NCI-H1417 treated with DMSO at 0.1 percent for 48 hours (cell line): ENCODE measurements around the gene RNF31.

Experiments
- DNase-seq: peaks from one replicate; lab custom pipeline; 2025; lab: John Stamatoyannopoulos, UW

RNF31 gene

GRCh38 chr14:24116128-24116814, 31.0 kb upstream of the RNF31 start:
- DNase-seq: no peak

GRCh38 chr14:24117179-24117578, 30.1 kb upstream of the RNF31 start:
- no peak for DNase-seq

DNA sequence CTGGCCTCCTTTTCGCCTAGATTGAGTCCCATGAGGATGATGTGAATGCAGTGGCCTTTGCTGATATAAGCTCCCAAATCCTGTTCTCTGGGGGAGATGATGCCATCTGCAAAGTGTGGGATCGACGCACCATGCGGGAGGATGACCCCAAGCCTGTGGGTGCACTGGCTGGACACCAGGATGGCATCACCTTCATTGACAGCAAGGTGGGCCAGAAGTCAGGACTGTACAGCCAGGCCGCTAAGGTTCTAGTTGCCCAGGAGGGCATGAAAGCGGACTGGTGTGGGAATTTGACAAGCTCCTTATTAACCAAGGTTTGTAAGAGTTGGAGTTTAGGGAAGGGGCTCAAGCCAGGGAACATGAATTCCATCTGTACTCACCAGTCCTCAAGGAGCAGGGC, 27.6 kb upstream of the RNF31 start:
- DNase-seq: no peak

DNA sequence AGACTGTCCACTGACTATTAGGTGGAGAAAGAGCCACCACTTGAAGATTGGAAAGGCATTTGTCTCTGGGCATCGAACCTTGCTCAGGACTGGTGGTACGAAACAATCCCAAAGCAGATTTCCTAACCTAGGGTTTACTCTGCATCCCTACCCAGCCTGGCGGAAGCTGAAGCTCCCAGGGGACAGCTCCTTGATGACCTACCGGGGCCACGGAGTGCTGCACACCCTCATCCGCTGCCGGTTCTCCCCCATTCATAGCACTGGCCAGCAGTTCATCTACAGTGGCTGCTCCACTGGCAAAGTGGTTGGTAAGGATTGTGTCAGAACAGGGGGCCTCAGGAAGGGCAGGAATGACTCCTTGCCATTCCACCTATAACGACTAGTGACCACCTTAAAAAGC, 26.1 kb upstream of the RNF31 start:
- no peak for DNase-seq

DNA sequence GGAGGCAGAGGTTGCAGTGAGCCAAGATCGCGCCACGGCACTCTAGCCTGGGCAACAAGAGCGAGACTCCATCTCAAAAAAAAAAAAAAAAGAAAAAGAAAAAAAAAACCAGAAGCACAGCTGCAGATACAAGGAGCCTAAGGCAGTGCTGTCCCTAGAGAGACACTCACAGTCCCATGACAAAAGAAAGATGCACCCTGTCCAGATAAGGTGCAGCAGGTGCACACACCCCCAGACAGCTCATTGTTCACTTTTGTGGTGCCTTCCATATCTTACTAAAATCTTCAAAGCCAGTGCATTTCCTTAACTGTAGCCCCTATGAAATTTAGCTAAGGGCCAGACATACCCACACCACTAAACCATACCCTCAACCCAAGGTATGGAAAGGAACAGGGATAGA, 24.9 kb upstream of the RNF31 start:
- DNase-seq: no peak

DNA sequence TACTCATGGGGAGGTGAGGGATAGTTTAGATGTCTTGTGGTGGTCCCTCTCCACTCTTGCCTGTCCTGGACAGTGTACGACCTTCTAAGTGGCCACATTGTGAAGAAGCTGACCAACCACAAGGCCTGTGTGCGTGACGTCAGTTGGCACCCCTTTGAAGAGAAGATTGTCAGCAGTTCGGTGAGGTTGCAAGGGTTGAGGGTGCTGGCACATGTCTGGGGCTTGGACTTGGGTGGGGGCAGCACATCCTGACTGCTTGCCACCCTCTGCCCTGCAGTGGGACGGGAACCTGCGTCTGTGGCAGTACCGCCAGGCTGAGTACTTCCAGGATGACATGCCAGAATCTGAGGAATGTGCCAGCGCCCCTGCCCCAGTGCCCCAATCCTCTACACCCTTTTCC, 24.4 kb upstream of the RNF31 start:
- no peak for DNase-seq

- DNase-seq: no peak
Measured at GRCh38 chr14:24123424-24124417, 23.6 kb upstream of the RNF31 start.

GRCh38 chr14:24126939-24127338, 20.4 kb upstream of the RNF31 start:
- DNase-seq: no peak

- no peak for DNase-seq
Measured at GRCh38 chr14:24127673-24128072, 19.6 kb upstream of the RNF31 start.

DNA sequence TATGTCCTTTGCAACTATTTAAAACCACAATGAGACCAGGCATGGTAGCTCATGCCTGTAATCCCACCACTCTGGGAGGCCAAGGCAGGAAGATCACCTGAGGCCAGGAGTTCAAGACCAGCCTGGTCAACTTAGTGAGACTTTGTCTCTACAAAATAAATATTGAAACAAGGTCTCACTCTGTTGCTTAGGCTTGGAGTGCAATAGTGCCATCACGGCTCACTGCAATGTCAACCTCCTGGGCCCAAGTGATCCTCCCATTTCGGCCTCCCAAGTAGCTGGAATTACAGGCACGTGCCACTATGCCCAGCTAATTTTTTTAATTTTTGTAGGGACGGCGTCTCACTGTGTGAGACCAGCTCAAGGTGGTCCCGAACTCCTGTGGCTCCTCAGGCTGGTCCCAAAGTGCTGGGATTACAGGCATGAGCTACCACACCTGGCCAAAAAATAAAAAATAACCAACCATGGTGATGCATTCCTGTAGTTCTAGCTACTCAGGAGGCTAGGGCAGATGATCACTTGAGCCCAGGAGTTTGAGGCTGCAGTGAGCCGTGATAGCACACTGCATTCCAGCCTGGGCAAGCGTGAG, 17.8 kb upstream of the RNF31 start:
- no peak for DNase-seq

- DNase-seq: no peak
Measured at GRCh38 chr14:24130380-24130716, 16.9 kb upstream of the RNF31 start, which contains the start of gene FITM1. Gene FITM1 (plus strand): TSS chr14:24130659. CDS start chr14:24131564, 905 bp downstream.

- no peak for DNase-seq
Measured at GRCh38 chr14:24130717-24131548, 16.4 kb upstream of the RNF31 start.

DNA sequence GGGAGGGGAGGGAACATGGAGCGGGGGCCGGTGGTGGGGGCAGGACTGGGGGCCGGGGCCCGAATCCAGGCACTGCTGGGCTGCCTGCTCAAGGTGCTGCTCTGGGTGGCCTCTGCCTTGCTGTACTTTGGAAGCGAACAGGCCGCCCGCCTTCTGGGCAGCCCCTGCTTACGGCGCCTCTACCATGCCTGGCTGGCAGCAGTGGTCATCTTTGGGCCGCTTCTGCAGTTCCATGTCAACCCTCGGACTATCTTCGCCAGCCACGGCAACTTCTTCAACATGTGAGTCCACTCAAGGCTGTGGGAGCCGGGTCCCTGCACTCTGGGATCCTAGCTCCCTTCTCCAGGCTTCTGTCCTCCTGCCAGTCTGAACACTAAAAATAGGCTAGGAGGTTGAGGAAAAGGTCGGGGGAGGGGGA, 15.7 kb upstream of the RNF31 start:
- DNase-seq: no peak

- DNase-seq: no peak
Measured at GRCh38 chr14:24132061-24132685, 15.1 kb upstream of the RNF31 start.

DNA sequence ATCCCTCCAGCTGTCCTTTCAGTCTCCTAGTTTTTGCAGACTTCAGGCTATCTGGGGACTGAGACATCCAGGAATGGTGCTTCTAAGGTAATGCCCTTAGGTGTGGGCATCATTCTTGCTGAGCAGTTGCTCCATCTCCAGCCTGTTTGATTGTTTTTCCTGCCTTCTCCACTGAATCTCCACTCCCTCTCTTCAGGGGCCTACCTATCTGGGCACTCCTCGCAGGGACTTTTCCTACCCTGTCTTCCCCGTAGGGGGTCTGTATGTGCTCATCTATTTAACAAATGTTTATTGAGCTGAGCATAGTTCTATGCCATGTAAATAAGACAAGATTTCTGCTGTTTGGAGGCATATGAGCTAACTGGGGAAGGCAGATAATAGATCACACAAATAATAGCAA, 14.3 kb upstream of the RNF31 start:
- no peak for DNase-seq

- DNase-seq: no peak
Measured at GRCh38 chr14:24133735-24134134, 13.6 kb upstream of the RNF31 start.

- DNase-seq: no peak
Measured at GRCh38 chr14:24135584-24135833, 11.8 kb upstream of the RNF31 start.

DNA sequence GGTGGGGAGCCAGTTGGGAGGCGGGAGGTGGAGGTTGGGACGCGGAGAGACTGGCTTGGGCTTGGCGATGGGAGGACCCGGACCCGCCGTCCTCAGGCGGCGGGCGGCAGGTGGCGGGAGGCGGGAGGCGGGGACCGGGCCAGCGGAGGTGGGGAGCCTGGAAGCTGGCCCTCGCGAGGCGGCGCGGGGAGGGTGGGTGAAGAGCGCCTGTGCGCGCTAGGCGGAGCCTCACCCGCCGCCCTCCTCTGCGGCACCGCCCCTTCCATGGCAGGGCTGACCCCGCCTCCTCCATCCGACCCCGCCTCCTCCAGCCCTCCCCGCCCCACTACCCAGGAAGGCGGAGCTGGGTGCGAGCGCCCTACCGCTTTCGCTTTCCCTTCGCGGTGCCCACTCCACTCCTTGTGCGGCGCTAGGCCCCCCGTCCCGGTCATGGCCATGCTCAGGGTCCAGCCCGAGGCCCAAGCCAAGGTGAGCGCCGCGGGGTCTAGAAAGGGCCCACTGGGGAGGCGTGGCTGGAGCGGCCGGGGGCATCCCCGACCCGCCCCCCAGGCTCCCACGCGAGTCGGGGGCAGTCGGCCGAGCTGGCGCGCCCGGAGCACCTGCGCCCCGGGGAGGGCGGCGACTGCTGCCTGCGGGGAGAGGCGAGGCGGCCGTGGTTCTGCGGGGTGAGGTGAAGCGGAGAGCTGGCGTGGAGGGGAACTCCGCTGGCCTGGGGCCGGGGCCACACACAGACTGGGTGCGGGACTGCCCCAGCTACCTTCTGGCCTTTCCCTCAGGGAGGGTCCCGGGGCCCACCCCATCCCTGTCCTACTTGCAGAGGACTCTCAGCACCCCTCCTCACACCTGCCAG, 11.2 kb upstream of the RNF31 start, which contains the start of gene PSME1:
TSS of gene PSME1 (plus strand) at position 361 of the 850 bp plus-strand sequence. CDS start at position 430, 69 bp downstream.
- peak; percentile 77 for DNase-seq

DNA sequence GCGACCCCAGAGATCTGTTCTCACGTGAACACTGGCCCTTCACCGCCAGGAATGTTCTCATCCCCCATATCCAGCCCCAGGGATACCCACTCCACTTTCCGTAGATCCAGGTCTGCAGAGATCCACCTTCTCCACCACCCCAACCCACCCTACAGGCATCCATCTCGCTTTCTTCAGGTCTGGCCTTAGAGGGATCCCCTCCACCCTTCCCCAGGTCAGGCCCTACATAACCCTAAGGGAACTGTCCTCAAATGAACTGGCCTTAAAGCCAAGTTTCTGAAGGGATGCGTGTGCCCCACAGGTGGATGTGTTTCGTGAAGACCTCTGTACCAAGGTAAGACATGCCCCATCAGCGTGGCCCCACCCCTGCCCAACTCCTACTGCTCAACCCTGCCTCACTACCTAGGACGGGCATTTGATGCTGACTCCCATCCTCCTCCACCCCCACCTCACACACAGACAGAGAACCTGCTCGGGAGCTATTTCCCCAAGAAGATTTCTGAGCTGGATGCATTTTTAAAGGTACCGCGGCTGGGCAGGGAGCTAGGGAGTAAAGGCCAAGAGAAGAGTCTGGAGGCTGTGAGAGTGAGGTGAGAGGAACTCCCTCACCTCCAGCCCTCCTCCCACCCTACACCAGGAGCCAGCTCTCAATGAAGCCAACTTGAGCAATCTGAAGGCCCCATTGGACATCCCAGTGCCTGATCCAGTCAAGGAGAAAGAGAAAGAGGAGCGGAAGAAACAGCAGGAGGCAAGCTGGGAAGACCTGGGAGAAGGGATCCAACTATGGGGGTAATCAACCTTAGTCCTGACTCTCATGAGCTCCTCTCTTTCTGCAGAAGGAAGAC, 10.4 kb upstream of the RNF31 start:
- no peak for DNase-seq
